Mesendoderm (in vitro differentiated cells): ENCODE measurements around the gene SUGCT.

Source experiments
- DNase-seq: peaks from one replicate; pipeline ENCODE4 v3.0.0; 2013
- H2AK5ac ChIP-seq: 2 replicates; pipeline ENCODE4 v1.6.1; 2013; ENCODE audit warnings: low read length, inconsistent platforms
- H2BK120ac ChIP-seq: 2 replicates; pipeline ENCODE4 v1.6.1; 2013; ENCODE audit warnings: low read depth, mild to moderate bottlenecking, low read length, moderate library complexity, mixed read lengths
- H2BK15ac ChIP-seq: replicated peaks from 2 replicates; pipeline ENCODE4 v1.6.1; 2013; ENCODE audit warnings: low read depth, mild to moderate bottlenecking, moderate library complexity
- H2BK5ac ChIP-seq: 2 replicates; pipeline ENCODE4 v1.6.1; 2013; ENCODE audit warnings: low read length, inconsistent platforms
- H3K18ac ChIP-seq: 2 replicates; pipeline ENCODE4 v1.6.1; 2013; ENCODE audit warnings: mild to moderate bottlenecking, low read length, mixed read lengths
- H3K23ac ChIP-seq: one replicate; pipeline ENCODE4 v1.6.1; 2013; ENCODE audit warnings: low read length
- H3K27ac ChIP-seq: 2 replicates; pipeline ENCODE4 v1.5.1; 2013; ENCODE audit warnings: low read depth, mild to moderate bottlenecking, inconsistent platforms, low read length, moderate library complexity
- H3K27me3 ChIP-seq: 2 replicates; pipeline ENCODE4 v1.6.1; 2013; ENCODE audit warnings: low read length, control low read depth, mild to moderate bottlenecking, inconsistent platforms; ENCODE audit not compliant: insufficient read depth, poor library complexity
- H3K36me3 ChIP-seq: 2 replicates; pipeline ENCODE4 v1.6.1; 2013; ENCODE audit warnings: low read length, inconsistent platforms; ENCODE audit not compliant: control insufficient read depth, insufficient read depth
- H3K4ac ChIP-seq: one replicate; pipeline ENCODE4 v1.6.1; 2013; ENCODE audit warnings: low read depth, mild to moderate bottlenecking, low read length, moderate library complexity
- H3K4me1 ChIP-seq: 2 replicates; pipeline ENCODE4 v1.6.1; 2013; ENCODE audit warnings: low read depth, low read length, inconsistent platforms; ENCODE audit not compliant: control insufficient read depth
- H3K4me2 ChIP-seq: 2 replicates; pipeline ENCODE4 v1.6.1; 2013; ENCODE audit warnings: low read length
- H3K4me3 ChIP-seq: 2 replicates; pipeline ENCODE4 v1.5.1; 2013; ENCODE audit warnings: mild to moderate bottlenecking, low read length
- H3K56ac ChIP-seq: one replicate; pipeline ENCODE4 v1.6.1; 2013; ENCODE audit warnings: low read length
- H3K79me1 ChIP-seq: 2 replicates; pipeline ENCODE4 v1.6.1; 2013; ENCODE audit warnings: low read length, inconsistent platforms
- H3K79me2 ChIP-seq: 2 replicates; pipeline ENCODE4 v1.6.1; 2013; ENCODE audit warnings: mild to moderate bottlenecking, low read length; ENCODE audit not compliant: control insufficient read depth, insufficient read depth
- H3K9ac ChIP-seq: 2 replicates; pipeline ENCODE4 v1.6.1; 2013; ENCODE audit warnings: low read length, inconsistent platforms
- H4K5ac ChIP-seq: one replicate; pipeline ENCODE4 v1.6.1; 2013; ENCODE audit warnings: low read length
- H4K8ac ChIP-seq: one replicate; pipeline ENCODE4 v1.6.1; 2013; ENCODE audit warnings: low read depth, mild to moderate bottlenecking, control low read depth, low read length, moderate library complexity
- WGBS: extraction: QIAGEN DNeasy Blood & Tissue Kit; methylation state at CpG from one replicate; pipeline ENCODE4 v1.1.7; 2013; ENCODE audit warnings: low lambda C conversion rate, missing lambda C conversion rate; ENCODE audit not compliant: insufficient coverage; ENCODE audit errors: extremely low coverage; 5-methylcytosine and 5-hydroxymethylcytosine counted together

SUGCT gene

DNA sequence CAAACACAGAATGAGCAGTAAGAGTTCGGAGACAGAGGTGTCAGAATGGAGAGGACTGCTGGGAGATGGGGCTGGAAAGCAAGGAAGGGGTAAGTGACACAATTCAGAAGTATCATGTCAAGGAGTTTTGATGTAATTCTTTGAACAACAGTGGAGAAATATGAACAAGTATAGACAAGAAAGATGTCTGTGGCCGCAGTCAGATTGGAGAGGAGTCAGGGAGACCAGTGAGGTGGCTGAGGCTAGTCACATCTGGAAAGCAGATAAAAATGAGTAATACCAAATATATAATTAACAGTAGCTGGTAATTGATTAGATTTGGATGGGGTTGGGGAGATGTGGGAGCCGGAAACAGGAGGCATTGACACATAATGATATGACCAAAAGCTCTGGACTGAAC is 540.9 kb downstream of the SUGCT start:
- no CpG with 5 or more reads among the region's 3 CpGs for WGBS
- H3K27me3 ChIP-seq = no peaks in the 10 kb centered on the region
- H3K27ac ChIP-seq = no peak overlapping the region
- H2BK5ac ChIP-seq = no peak overlapping the region
- no peak overlapping the region for H3K9ac ChIP-seq
- DNase-seq = no peak
- H3K36me3 ChIP-seq = no peaks in the 10 kb centered on the region
- H4K8ac ChIP-seq = no peak overlapping the region
- no peak overlapping the region for H2BK15ac ChIP-seq
- H3K56ac ChIP-seq = no peak overlapping the region
- H3K18ac ChIP-seq = no peak overlapping the region
- H3K79me1 ChIP-seq = no peaks in the 10 kb centered on the region
- H3K23ac ChIP-seq = no peak overlapping the region
- H2BK120ac ChIP-seq = no peak overlapping the region
- H3K4me1 ChIP-seq = no peaks in the 10 kb centered on the region
- H3K4ac ChIP-seq = no peak overlapping the region
- no peaks in the 10 kb centered on the region for H3K79me2 ChIP-seq
- H4K5ac ChIP-seq = no peak overlapping the region
- H3K4me2 ChIP-seq = no peak overlapping the region
- H3K4me3 ChIP-seq = no peak overlapping the region
- H2AK5ac ChIP-seq = no peak overlapping the region

GRCh38 chr7:40676221-40676620 is 541.4 kb downstream of the SUGCT start:
- Histone ChIP-seq H3K79me1 (no peaks in the 10 kb centered on the region), H3K4me2 (no peak overlapping the region), H2BK120ac (no peak overlapping the region), H3K4me3 (no peak overlapping the region), H3K4ac (no peak overlapping the region), H3K79me2 (no peaks in the 10 kb centered on the region), H3K4me1 (no peaks in the 10 kb centered on the region), H2BK15ac (no peak overlapping the region), H3K18ac (no peak overlapping the region), H3K56ac (no peak overlapping the region), H4K5ac (no peak overlapping the region), H3K9ac (no peak overlapping the region), H2AK5ac (no peak overlapping the region), H3K36me3 (no peaks in the 10 kb centered on the region), H3K27ac (no peak overlapping the region), H2BK5ac (no peak overlapping the region), H4K8ac (no peak overlapping the region), H3K27me3 (no peaks in the 10 kb centered on the region), H3K23ac (no peak overlapping the region)
- WGBS = no CpG with 5 or more reads among the region's 6 CpGs
- DNase-seq = no peak

DNA sequence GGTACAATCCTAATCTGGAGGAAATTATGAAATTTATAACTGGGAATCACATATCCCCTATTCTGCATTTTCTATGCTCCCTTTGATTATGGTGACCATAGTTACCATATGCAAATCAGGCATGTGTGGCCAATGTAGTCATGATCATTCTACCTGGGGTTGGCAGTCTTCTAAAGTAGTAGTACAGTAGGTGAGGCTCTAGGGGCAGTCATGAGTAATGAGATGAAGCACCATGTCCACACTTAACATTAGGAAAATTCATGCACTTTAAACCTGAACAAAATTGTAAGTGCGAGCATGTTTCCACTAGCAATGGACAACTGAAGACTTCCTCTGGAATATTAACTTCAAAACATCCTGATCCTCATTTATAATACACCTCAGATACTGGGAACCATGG is 545.9 kb downstream of the SUGCT start:
- Histone ChIP-seq H3K4me3 (no peak overlapping the region), H2BK120ac (no peak overlapping the region), H3K27ac (no peak overlapping the region), H3K79me2 (no peaks in the 10 kb centered on the region), H3K18ac (no peak overlapping the region), H3K36me3 (no peaks in the 10 kb centered on the region), H3K79me1 (no peaks in the 10 kb centered on the region), H3K4me1 (no peaks in the 10 kb centered on the region), H3K56ac (no peak overlapping the region), H3K4me2 (no peak overlapping the region), H3K23ac (no peak overlapping the region), H2AK5ac (no peak overlapping the region), H2BK5ac (no peak overlapping the region), H4K5ac (no peak overlapping the region), H3K27me3 (no peaks in the 10 kb centered on the region), H3K4ac (no peak overlapping the region), H2BK15ac (no peak overlapping the region), H3K9ac (no peak overlapping the region), H4K8ac (no peak overlapping the region)
- DNase-seq = peak; percentile 79
- WGBS = no CpG with 5 or more reads among the region's 1 CpG

DNA sequence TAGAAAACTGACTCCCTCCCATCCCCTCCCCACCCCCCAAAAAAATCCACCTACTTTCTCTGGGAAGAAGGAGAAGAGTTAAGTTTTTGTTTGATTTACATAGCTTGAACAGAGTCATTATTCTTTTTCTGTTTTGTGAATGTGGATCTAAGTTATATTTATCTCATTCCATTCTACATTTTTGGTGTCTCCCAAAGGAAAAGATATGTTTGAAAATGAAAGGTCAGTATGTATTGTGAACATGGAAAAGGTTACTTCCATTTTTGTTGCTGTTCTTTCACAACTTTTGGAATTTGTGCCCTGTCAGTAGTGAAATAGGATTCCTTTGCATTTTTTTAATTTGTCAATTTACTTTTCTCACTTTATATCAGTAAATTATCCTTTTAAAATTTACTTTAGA is 547.9 kb downstream of the SUGCT start:
- Histone ChIP-seq H2AK5ac (no peak overlapping the region), H3K56ac (no peak overlapping the region), H3K36me3 (no peaks in the 10 kb centered on the region), H3K23ac (no peak overlapping the region), H3K18ac (no peak overlapping the region), H3K4me3 (no peak overlapping the region), H3K27me3 (no peaks in the 10 kb centered on the region), H3K79me2 (no peaks in the 10 kb centered on the region), H3K9ac (no peak overlapping the region), H3K27ac (no peak overlapping the region), H3K4ac (no peak overlapping the region), H3K4me2 (no peak overlapping the region), H4K5ac (no peak overlapping the region), H2BK120ac (no peak overlapping the region), H2BK5ac (no peak overlapping the region), H3K4me1 (no peaks in the 10 kb centered on the region), H3K79me1 (no peaks in the 10 kb centered on the region), H4K8ac (no peak overlapping the region), H2BK15ac (no peak overlapping the region)
- no peak for DNase-seq

DNA sequence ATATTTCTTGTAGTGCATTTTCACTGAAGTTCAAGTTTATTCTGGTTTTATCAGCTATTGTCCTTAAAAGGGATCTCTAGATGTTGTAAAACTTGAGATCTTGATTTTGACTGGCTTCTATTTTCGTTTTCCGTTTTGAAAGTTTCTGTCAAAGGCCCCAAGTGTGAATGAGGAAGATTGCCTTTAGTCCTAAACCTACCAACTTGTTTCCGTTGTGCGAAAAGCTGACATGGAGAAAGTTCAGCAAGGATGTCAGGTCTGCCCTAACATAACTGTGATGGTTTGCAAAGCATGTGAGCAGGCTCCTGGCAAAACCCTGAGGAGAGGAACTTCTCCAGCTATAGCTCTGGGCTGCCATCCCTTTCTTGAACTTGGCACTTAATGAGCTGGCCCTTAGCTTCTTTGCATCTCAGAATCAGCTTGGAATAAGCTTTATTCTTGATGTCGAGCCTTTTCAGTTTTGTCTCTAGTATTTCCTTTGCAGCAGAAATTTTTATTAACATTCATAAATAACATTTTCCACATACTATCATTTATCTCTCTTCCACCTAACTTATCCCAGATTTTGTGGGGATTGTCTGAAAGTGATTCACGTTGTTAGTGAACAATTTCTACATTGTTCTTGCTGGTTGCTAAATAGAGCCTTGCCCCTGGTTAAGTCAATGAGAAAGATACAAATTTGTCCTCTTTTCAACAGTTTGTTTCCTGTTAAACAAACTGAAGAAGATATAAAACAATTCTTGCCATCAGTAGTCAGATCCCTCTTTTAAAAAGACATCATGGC is 559.4 kb downstream of the SUGCT start:
- Histone ChIP-seq H3K4me2 (no peak overlapping the region), H3K4me3 (no peak overlapping the region)

DNA sequence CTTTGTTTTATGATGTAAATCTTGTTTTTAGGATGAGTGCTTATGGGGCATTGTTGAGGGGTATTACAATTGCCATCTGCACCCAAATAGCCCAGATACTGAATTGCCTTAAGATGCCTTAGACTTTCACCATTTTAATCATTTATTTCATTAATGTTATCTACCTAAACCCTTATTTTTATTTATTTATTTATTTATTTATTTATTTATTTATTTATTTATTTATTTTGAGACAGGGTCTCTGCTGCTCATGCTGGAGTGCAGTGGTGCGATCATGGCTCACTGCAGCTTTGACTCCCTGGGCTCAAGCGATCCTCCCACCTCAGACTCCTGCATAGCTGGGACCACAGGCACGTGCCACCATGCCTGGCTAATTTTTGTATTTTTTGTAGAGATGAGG is 560.2 kb downstream of the SUGCT start:
- H3K4me1 ChIP-seq = no peaks in the 10 kb centered on the region
- no peak overlapping the region for H2BK5ac ChIP-seq
- H3K56ac ChIP-seq = no peak overlapping the region
- no peak overlapping the region for H3K18ac ChIP-seq
- no peak overlapping the region for H2BK15ac ChIP-seq
- no peak overlapping the region for H4K8ac ChIP-seq
- H3K27me3 ChIP-seq = no peaks in the 10 kb centered on the region
- no peak overlapping the region for H4K5ac ChIP-seq
- H3K9ac ChIP-seq = no peak overlapping the region
- H3K4me3 ChIP-seq = no peak overlapping the region
- H3K79me1 ChIP-seq = no peaks in the 10 kb centered on the region
- H3K23ac ChIP-seq = no peak overlapping the region
- no CpG with 5 or more reads among the region's 3 CpGs for WGBS
- no peak overlapping the region for H3K4ac ChIP-seq
- DNase-seq = no peak
- H3K4me2 ChIP-seq = no peak overlapping the region
- H3K79me2 ChIP-seq = no peaks in the 10 kb centered on the region
- H2AK5ac ChIP-seq = no peak overlapping the region
- H3K36me3 ChIP-seq = no peaks in the 10 kb centered on the region
- no peak overlapping the region for H3K27ac ChIP-seq
- no peak overlapping the region for H2BK120ac ChIP-seq

More for the DNA sequence above, 559.4 kb downstream of the SUGCT start:
- no peaks in the 10 kb centered on the region for H3K27me3 ChIP-seq
- no peak overlapping the region for H2BK120ac ChIP-seq
- H3K36me3 ChIP-seq = no peaks in the 10 kb centered on the region
- H2BK15ac ChIP-seq = no peak overlapping the region
- no peak overlapping the region for H3K9ac ChIP-seq
- H3K56ac ChIP-seq = no peak overlapping the region
- WGBS = no CpG with 5 or more reads among the region's 6 CpGs
- no peak overlapping the region for H4K5ac ChIP-seq
- H2AK5ac ChIP-seq = no peak overlapping the region
- no peak overlapping the region for H3K27ac ChIP-seq
- no peak overlapping the region for H2BK5ac ChIP-seq
- H3K4me1 ChIP-seq = no peaks in the 10 kb centered on the region
- H3K18ac ChIP-seq = no peak overlapping the region
- no peaks in the 10 kb centered on the region for H3K79me2 ChIP-seq
- no peak overlapping the region for H3K4ac ChIP-seq
- H3K23ac ChIP-seq = no peak overlapping the region
- H4K8ac ChIP-seq = no peak overlapping the region
- no peaks in the 10 kb centered on the region for H3K79me1 ChIP-seq
- no peak for DNase-seq
